Cerebellar cortex (tissue), 1 donor: ENCODE data around the gene DNAJA2.
"Not testable (repeated sequence)": the region's sequence is repeated elsewhere in the genome, so short reads cannot be mapped to it uniquely, and the experiment has no call there.

Source experiments
- DNase-seq: peaks from one replicate; pipeline ENCODE4 v3.0.0-alpha.2; 2015; ENCODE audit warnings: low spot score

The DNAJA2 gene

GRCh38 chr16:46975165-46975564 is 1.7 kb upstream of the DNAJA2 start:
- no peak for DNase-seq

- DNase-seq, result peak; percentile 33
These were observed 878 bp upstream of the DNAJA2 start for GRCh38 chr16:46974352-46974751.

DNA sequence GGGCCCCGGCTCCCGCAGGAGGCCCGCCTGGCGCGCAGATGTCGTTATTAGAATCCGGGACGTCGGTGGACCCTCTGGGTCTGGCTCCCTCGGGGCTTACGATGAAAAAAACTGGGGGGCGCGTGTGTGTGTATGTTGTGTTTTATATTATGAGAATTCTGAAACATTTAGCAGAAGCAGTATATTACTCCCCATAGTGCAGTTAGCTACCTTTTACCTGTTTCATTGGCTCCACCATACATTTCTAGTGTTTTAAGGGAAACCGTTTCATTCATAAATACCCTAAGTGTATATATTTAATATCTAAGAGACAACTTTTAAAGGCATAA is 486 bp upstream of the DNAJA2 start:
- DNase-seq, result no peak

GRCh38 chr16:46972429-46973206 is 856 bp downstream of the DNAJA2 start:
- peak; percentile 33 for DNase-seq

- DNase-seq, result no peak
These were observed 2.2 kb downstream of the DNAJA2 start for GRCh38 chr16:46971271-46971670.

DNA sequence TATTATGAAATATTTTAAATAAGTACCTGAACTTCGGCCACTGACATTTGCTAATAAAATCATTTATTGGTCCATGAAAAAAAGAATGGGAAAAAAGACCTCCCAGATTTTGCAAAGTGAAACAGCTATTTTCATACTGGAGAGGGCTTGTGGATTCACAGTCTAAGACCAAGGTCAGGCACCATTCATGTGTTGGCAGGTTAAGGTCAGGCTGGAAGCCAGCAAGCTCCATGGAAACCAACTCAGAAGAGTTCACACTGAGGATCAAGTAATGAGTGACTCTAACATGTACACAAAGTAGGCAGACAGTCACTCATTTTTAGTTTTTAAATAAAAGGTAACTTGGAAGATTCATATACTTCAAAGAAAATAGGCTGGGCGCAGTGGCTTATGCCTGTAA is 3.4 kb downstream of the DNAJA2 start:
- DNase-seq, result peak; percentile 10

DNA sequence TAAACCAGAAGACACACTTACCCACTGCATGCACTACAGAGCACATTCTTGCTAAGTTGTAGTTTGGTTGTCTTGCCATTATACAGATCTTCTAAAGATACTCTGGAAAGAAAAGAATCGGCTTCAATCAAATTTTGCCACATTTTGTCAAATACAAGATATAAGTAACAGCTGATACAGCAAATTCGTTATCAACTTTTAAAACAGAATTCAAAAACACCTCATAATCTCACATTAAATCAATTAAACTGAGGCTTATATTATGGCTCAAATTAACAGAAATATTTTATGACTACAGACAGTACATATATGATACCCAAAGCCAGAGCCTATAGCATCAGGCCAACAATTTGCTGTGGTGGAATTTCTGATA is 5.4 kb downstream of the DNAJA2 start:
- DNase-seq, result no peak

GRCh38 chr16:46962629-46963028 is 10.8 kb downstream of the DNAJA2 start:
- no peak for DNase-seq

DNA sequence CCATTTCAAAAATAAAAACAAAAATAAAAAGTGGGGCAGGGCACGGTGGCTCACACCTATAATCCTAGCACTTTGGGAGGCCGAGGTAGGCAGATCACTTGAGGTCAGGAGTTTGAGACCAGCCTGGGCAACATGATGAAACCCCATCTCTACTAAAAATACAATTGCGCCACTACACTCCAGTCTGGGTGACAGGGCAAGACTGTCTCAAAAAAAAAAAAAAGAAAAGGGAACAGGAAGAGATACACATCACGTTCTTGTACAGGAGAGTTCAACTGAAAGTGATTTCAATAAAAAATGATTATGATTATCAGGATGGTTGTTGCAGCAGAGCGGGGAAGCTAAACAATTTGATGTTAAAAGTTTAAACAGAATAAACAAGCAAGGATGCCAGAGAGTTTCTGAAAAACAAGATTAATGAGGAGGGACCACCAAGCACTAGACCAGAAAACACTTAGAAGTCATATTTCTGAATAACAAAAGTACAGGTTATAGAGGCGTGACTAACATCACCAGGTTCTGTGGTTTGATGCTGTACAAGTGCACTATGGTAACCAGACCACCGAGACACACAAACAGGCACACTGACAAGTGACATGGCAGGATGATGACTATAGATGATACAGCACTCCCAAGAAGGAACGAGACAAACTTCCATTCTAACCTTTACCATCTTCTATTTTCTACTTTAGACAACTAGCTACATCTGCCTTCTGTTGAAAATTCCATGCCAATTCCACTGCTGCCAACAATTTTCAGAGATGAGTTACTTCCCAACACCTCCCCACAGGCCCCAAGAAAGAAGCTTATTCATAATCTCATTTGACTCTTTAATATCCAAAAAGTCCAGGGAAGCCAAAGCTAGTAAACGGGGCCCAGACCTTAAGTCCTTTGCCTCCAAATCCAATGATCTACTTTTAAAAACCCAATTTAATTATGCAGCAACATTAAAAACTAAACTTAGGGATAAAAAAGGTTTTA is 11.8 kb downstream of the DNAJA2 start:
- peak; percentile 25 for DNase-seq

GRCh38 chr16:46954562-46954961 is 18.9 kb downstream of the DNAJA2 start:
- DNase-seq, result no peak

GRCh38 chr16:46950009-46950408 is 23.5 kb downstream of the DNAJA2 start:
- no peak for DNase-seq

GRCh38 chr16:46949241-46949892 is 24.1 kb downstream of the DNAJA2 start:
- no peak for DNase-seq

- no peak for DNase-seq
These were observed 24.8 kb downstream of the DNAJA2 start for GRCh38 chr16:46948548-46949166.

DNA sequence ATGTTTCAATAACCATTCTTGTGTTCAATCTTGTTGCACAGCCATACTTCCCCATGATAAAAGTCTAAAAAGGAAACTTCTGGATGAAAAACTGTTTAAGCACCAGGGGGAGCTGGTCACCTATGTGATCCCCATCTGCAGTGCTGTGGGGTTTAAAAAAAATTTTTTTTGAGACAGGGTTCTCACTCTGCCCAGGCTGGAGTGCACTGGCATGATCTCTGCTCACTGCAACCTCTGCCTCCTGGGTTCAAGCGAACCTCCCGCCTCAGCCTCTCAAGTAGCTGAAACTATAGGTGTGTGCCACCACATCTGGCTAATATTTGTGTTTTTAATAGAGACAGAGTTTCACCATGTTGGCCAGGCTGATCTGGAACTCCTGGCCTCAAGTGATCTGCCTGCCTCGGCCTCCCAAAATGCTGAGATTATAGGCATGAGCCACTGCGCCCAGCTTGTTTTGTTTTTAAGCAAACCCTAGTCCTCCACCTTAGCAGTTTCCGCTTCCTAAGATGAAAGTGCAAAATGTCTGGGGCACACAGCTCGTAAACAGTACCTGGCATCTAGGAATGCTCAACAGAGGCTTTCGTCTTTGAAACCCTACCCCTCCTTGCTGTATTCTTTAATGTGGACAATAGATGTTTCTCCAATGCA is 25.4 kb downstream of the DNAJA2 start:
- peak; percentile 33 for DNase-seq

DNA sequence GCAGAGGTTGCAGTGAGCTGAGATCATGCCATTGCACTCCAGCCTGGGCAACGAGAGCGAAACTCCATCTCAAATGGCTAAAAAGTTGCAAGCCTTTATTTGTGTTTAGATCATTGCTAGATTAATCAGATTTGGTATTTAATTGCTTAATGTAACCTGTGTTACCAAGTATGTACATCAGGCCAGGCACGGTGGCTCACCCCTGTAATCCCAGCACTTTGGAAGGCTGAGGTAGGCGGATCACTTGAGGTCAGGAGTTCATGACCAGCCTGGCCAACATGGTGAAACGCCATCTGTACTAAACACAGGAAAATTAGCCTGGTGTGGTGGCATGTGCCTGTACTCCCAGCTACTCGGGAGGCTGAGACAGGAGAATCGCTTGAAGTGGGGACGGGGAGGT is 28.8 kb downstream of the DNAJA2 start:
- not testable (repeated sequence) for DNase-seq

DNA sequence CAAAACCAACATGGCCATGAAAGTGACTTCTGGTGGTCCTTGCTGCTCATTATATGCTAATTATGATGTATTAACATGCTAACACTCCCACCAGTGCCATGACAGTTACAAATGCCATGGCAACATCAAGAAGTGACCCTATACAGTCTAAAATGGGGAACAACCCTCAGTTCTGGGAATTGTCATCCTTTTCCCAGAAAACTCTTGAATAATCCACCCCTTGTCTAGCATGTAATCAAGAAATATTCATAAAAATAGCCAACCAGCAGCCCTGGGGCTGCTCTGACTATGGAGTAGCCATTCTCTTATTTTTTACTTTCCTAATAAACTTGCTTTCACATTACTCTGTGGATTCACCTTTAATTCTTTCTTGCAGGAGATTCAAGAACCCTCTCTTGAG is 35.9 kb downstream of the DNAJA2 start:
- no peak for DNase-seq

DNA sequence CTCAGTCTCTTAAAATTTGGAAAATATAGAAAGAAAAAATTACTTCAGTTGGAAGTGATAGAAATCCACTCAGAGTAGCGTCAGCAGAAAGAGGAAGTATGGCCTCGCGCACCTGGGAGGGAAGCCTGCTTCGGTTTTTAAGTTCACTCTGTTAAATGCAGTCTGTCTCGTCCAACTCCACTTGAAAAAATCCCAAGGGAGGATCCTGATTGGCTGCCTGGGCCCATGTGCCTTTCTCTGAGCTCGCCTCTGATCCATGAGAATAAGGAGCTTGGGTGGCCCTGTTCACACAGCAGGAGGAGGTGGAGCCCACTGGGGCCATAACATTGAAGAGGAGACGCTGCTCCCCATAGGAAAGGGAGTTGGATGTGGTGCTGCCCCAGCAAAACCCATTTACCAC is 40.7 kb downstream of the DNAJA2 start:
- DNase-seq, result no peak

DNA sequence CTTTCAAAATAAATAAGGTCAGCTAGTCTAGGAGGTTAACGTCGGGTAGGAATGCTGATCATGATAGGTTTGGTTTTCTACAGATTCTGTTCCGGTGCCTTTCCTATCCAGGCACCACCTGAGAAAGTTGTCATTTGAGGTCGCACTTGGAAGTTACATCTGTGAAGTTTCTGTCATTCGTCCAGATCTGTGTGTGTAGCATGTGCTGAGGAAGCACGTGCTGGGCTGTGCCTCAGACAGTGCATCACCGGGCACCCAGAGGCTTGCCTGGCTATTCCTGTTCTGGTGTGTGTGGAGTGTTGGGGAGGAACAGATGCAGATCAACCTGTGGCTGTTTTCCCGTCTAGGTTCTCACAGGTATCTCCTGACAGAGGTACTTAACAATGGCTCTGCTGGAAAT is 42.6 kb downstream of the DNAJA2 start:
- no peak for DNase-seq

GRCh38 chr16:46929378-46930332 is 43.8 kb downstream of the DNAJA2 start:
- DNase-seq, result peak; percentile 59

DNA sequence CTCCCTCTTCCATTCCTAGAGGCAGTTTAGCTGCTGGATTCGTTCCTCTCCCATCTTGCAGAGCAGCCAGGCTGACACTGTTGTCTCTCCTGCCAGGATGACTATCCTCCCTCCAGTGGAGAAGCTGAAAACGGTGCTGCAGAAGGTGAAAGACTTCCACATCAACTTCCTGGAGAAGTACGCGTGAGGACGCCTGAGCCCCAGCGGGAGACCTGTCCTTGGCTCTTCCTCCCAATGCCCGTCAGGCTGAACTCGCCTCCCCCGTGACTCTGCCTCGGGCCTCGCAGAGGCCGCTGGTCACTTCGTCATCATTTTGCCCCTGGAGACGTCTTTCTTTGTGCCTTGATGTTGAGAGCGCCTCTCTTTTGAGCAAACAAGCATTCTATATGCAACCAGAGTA is 44.7 kb downstream of the DNAJA2 start:
- DNase-seq, result no peak

- DNase-seq, result no peak
These were observed 46.2 kb downstream of the DNAJA2 start for GRCh38 chr16:46927273-46927672.
